Fibroblast of skin of left quadriceps (primary cell): Measurements from ENCODE around the gene RASSF4.

Source experiments
- DNase-seq, 2 experiments: peaks; one replicate each; pipeline ENCODE4 v3.0.0-alpha.2; 2013; ENCODE audit warnings: low read depth in 2 of 2

Gene RASSF4

GRCh38 chr10:44947371-44948152 is 12.0 kb upstream of the RASSF4 start:
- no peak for DNase-seq

DNA sequence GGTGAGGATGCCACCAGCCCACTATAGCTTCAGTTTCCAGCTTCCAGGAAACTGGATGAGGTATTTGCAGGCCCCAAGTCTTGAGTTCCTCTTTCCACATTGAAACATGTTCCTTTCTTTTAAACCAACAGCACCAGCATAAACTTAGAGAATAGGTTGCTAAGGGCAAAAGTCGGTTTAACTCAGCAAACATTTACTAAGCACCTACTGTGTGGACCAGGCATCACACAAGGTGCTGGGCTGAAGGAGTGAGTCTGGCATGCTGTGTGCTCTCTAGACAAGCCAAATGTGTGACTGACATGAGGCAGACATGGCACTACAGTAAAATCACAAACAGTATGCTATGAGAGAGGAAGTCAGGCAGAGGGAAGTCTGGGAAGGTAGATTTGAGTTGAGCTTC is 11.0 kb upstream of the RASSF4 start:
- DNase-seq = no peak

- no peak for DNase-seq
These were observed 10.3 kb upstream of the RASSF4 start for GRCh38 chr10:44949127-44949802.

DNA sequence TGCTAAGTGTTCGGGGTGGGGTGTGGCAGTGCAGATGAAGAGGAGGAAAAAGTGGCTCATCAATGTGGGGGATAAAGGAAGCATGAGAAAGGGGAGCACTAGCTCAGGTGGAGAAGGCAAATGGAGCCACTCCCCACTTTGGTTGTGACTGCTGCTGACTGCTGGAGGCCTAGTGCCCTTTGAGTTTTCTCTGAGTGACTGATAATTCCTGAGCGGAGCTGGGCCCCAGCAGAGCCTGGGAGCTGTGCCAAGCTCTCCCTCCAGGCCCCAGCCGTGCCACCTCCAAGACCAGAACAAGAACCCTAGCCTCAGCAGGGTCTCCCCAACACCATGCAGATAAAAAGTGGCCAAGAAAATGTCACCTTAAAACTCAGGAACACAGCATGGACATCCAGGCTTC is 9.7 kb upstream of the RASSF4 start:
- DNase-seq = no peak

- no peak for DNase-seq
These were observed 9.0 kb upstream of the RASSF4 start for GRCh38 chr10:44950326-44951225.

- no peak for DNase-seq
These were observed 7.9 kb upstream of the RASSF4 start for GRCh38 chr10:44951576-44952226.

GRCh38 chr10:44952779-44953231 is 6.8 kb upstream of the RASSF4 start:
- DNase-seq = no peak

- DNase-seq = no peak
These were observed 5.6 kb upstream of the RASSF4 start for GRCh38 chr10:44954042-44954441.

GRCh38 chr10:44954962-44955361 is 4.6 kb upstream of the RASSF4 start:
- no peak for DNase-seq

DNA sequence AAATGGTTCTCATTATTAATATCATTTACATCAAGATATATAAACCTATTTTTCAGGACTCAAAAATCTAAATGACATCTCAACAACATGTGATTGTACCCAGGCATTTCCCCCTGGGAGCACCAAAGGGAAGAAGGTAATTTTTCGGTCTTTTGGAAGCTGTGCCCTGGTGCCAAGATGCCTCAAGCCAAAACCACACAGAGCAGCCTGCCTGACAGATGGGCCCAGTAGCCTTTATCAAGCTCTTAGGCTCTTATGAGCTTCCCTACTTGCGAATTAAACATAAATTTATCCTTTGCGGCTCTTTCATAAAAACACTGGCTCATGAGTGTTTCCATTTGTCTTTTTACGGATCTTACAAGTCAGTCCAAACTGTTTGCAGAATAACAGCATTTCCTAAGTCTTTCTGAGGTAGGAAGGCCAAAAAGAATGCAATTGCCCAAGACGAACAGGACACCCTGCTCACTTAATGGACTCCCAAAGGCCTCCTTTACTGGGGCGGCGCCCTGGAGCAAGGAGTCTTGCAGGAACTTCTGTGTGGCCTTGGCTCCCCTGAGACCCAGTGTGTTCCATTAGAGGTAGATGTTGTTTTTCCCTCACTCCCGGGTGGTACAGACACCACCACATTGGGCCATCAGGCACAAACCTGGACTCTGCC is 4.1 kb upstream of the RASSF4 start:
- DNase-seq = no peak

- DNase-seq = no peak
These were observed 3.4 kb upstream of the RASSF4 start for GRCh38 chr10:44956226-44956625.

GRCh38 chr10:44956717-44957706 is 2.6 kb upstream of the RASSF4 start:
- DNase-seq = no peak

GRCh38 chr10:44958196-44958897 is 1.3 kb upstream of the RASSF4 start:
- no peak for DNase-seq

GRCh38 chr10:44958898-44959246 is 730 bp upstream of the RASSF4 start:
- DNase-seq = no peak

DNA sequence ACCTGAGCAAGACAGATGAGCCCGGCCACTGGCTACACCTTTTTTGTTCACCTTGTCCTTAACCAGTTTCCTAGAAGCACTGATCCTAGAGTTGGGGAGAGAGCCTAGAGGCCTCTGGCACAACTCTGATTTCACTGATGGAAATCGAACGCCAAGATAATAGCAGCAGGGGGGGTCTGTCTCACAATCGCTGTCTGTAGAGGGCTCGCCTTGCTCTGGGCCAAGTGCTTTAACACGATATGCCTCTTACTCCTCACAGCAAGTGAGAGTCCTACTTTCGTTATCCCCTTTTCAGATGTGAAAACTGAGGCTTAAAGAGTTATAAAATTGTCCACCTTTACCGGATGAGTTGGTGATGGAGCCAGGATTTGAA is 472 bp downstream of the RASSF4 start:
- DNase-seq = no peak

GRCh38 chr10:44960482-44961229 is 1.1 kb downstream of the RASSF4 start:
- no peak for DNase-seq

- no peak for DNase-seq
These were observed 1.6 kb downstream of the RASSF4 start for GRCh38 chr10:44961230-44961571.

- no peak for DNase-seq
These were observed 2.5 kb downstream of the RASSF4 start for GRCh38 chr10:44961931-44962750.
